Stimulated activated CD4-positive, alpha-beta T cell treated with anti-CD3 and anti-CD28 coated beads, Interleukin-15, amount 100 ng/mL, for 1 hour (primary cell): ENCODE measurements around the gene NTMT1.
A peak's percentile ranks its signal among the peaks of the same experiment; 100 is the strongest.

Experiments
- DNase-seq, 2 donors: peaks; one replicate each; pipeline ENCODE4 v3.0.0-alpha.2; 2020; ENCODE audit warnings: low read depth in 1 of 2, low spot score in 1 of 2

The NTMT1 gene

DNA sequence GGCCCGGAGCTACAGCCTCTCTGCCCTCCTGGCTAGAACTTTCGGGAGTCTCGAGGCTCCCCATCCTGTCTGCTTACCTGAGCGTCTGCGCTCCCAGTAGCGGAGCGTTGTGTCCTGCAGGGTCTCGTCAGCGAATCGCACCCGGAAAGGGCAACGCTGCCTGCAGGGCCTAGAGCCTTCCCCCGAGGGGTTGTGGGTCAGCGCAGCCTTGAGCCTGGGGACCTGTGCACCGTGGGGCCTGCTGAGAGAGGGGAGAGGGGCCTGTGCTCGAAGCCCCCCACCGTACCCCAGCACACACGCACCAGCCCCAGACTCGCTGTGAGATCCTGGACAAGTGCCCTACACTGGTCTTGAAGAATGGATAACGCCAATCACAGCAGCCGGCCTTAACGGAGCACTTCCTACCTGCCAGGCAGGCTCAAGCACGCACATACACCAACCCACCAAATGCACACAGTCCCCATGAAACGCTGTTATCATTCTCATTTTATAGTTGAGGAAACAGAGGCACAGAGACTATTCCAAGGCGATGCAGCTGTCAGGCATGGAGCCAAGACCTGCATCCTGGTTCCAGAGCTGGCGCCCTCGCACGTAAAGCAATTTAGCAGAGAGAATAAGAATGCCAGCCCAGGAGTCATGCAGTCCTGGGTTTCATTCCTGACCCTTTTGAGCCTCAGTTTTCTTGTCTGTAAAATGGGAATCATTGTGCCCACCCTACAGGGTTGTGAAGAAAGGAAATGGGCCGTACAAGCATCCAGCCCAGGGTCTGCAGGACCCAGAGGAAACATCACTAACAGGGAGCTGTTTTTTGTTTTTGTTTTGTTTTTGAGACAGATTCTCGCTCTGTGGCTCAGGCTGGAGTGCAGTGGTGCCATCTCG is 10.3 kb upstream of the NTMT1 start:
- DNase-seq = no peak

- no peak for DNase-seq
These were observed 8.8 kb upstream of the NTMT1 start for GRCh38 chr9:129617167-129617566.

DNA sequence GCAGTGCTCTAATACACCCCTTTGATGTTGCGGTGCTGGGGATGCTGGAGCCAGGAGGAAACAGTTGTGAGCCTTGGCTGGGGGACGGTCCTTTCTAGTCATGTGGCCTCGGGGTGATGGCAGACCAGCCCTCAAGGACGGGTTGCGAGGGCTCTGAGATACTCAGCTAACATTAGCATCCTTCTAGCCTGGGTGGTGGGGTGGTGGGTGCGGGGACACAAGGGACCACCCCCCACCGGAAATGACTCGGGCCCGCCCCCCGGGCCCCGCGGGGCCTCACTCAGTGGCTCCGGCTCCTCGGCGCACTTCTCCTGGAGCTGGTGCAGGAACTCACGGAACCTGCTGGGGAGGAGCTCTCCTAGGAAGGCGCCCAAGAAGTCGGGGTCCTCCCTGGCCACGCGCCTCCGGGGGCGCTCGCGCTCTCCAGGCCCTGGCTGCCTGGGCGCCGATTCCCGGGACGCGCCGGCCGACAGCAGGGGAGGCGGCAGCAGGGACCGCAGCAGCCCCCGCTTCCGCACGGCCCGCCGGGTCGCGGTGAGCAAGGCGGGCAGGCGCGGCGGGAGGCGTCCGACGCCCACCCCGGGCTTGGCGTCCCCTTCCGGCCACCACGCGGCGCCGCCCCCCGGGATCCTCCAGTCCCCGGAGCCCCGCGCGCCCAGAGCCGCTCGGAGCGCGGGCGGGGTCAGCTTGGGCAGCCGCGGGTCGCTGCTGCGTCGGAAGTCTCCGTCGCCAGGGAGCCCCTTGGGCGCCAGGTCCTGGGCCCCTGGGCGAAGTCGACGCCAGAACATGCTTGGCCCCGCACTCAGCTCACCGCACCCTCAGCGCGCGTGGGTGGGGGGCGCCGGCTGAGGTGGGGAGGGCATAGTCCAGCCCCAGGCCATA is 5.9 kb upstream of the NTMT1 start:
- DNase-seq = no peak

- DNase-seq = no peak
These were observed 5.2 kb upstream of the NTMT1 start, which contains the start of gene C9orf50 for GRCh38 chr9:129620669-129621295. TSS of gene C9orf50 (minus strand) at chr9:129621101. CDS start at chr9:129620574, 527 bp downstream.

- DNase-seq = no peak
These were observed 2.6 kb upstream of the NTMT1 start for GRCh38 chr9:129623331-129623730.

DNA sequence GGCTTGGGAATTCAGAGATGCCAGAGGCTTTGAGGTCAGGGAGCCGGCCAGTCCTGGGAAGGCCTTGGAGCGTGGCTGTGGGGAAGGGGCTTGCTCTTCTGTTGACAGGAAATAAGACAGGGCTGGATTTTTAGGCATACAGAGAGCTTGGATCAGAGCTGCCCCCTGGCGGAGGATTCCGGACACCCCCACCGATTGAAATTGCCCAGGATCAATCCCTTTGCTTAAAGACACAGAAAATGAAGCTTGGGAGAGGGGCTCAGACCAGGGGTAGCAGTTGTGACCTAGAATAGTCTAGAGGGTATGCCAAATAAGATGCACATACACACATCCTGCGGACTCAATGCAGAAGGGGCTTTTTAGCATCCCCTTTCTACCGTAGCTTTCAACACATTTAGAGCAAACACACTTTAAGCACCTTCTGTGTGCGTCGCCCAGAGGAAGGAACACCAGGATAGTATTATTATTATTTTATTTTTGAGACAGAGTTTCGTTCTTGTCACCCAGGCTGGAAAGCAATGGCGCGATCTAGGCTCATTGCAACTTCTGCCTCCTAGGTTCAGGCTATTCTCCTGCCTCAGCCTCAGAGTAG is 1.7 kb upstream of the NTMT1 start:
- DNase-seq = peak; percentile 39 to 66

- DNase-seq = no peak
These were observed 1.0 kb upstream of the NTMT1 start for GRCh38 chr9:129624947-129625346.

DNA sequence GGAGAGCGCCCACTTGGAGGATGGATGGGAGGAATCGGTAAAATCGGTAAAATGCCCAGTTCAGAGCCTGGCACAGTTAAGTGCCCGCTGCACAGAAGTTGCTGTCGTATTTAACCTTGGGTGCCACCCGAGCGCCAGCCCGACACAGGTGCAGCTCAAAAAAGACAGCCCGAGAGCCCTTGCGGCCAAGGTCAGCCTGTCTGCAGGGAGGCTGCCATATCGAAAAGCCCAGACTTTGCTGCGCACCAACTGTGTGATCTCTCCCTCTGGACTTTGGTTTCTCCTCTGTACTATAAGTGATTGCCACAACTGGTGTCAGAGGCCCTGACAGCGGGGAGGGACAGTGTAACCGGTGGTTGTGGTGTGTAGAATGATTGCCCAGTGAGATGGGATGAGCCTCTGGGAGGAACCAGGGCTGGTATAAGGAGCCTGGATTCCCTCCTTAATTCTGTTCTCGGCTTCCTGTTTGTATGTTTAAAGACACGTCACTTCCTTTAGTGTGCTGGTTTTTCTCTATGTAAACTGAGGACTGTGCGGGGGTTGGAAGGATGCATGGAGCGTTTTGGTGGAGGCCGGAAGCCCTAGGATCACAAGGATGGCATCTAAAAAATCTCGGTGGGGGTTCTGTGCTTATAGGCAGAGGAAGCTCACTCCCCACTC is 792 bp downstream of the NTMT1 start:
- no peak for DNase-seq

- no peak for DNase-seq
These were observed 1.8 kb downstream of the NTMT1 start for GRCh38 chr9:129627556-129628440.

DNA sequence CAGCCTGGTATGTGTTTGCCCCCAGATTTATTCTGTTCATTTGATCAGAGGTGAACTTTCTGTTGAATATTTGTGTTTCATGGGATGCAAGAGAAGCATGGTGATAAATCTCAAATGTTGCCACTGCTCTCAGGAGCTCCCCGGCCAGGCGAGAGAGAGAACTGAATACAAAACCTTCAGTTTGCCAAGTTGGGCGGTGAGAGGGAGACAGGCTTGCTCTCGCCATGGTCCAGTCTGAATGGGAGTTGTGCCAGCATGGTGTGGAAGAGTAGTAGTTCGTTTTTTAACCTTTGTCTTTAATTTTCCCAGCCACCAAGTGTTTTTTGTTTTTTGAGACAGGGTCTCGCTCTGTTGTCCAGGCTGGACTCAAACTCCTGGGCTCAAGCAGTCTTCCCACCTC is 2.7 kb downstream of the NTMT1 start:
- DNase-seq = no peak

GRCh38 chr9:129629251-129629820 is 3.4 kb downstream of the NTMT1 start:
- DNase-seq = no peak

GRCh38 chr9:129630967-129631673 is 5.2 kb downstream of the NTMT1 start:
- DNase-seq = no peak

DNA sequence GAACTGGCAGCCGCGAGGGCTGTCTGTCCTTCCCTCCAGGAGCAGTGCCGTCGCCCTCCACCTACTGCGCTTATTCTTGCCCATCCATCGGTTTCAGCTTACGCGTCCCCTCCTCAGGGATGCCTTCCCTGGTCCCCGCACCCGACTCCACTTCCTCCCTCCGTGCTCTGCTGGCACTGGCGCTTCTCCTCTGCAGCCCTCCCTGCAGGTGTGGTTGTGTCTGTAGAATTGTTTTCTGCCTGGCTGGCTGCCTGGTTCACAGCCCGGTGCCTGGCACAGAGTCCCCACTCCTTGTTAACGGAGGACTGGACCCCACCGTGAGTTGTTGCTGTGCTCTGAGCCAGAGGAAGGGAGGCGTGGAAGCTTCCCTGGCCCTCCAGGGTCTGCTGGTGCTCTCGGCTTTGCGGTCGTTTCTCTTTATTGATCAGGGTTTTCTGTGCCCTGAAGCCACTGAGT is 5.7 kb downstream of the NTMT1 start:
- DNase-seq = no peak

GRCh38 chr9:129632460-129632859 is 6.5 kb downstream of the NTMT1 start:
- no peak for DNase-seq

- no peak for DNase-seq
These were observed 7.2 kb downstream of the NTMT1 start for GRCh38 chr9:129633207-129633606.

DNA sequence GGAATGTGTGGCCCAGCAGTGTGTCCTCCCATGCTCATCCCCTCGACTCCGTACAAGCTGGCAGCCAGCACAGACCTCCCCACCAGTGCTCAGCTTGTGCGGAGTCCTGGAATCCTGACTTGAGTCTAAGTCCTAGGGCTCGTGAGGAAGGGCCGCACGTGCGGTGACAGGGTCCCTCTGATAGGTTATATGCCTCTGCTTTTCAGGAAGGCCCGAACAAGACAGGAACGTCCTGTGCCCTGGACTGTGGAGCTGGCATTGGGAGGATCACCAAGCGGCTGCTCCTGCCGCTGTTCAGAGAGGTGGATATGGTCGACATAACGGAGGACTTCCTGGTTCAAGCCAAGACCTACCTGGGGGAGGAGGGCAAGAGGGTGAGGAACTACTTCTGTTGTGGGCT is 7.9 kb downstream of the NTMT1 start:
- no peak for DNase-seq

DNA sequence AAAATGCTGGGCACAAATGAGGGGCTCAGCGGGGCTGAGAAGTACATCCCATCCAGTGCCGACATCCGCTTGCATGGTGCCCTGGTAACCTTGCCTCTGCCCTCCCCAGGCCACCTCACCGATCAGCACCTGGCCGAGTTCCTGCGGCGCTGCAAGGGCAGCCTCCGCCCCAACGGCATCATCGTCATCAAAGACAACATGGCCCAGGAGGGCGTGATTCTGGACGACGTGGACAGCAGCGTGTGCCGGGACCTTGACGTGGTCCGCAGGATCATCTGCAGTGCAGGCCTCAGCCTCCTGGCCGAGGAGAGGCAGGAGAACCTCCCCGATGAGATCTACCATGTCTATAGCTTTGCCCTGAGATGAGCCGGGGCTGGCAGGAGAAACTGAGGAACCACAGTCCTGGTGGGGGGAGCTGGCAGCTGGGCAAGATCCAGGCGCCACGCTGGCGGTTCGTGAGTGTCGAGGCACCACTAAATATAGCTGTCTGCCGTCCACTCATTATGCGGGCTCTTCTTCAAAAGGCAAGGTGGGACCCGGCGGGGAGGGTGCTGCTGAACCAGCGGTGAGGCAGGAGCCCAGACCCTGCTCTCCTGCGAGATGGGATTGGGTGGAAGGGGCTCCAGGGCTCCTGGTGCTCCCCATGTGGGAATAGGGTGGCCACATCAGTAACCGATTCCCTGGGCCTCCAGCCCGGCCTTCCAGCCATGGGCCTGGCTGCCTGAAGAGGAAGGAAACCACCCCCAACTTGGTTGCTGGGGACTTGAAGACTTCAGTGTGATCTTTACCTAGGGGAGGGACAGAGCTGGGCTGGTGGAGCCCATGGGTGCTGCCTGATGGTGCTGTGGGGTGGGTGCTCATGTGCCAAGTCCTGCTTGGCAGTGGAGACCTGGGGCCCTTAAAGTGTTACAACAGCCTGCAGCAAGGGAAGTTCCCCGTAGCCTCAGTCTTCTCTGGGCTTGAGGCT is 9.4 kb downstream of the NTMT1 start:
- DNase-seq = no peak
